GM18868 (cell line): ENCODE data around the gene RNASE7.

Source experiments
- ATAC-seq: cut with Tn5 transposase; IDR thresholded peaks from one replicate; pipeline ENCODE4 v1.9.1; 2021; ENCODE audit warnings: mild to moderate bottlenecking, moderate library complexity; ENCODE audit not compliant: unreplicated experiment

RNASE7 gene

GRCh38 chr14:21042918-21043317 lies 756 bp downstream of the RNASE7 start:
- ATAC-seq: no peak

GRCh38 chr14:21043387-21043973 lies 1.3 kb downstream of the RNASE7 start:
- ATAC-seq: no peak

GRCh38 chr14:21043974-21044618 lies 1.9 kb downstream of the RNASE7 start:
- ATAC-seq: no peak

GRCh38 chr14:21047378-21047781 lies 5.2 kb downstream of the RNASE7 start:
- no peak for ATAC-seq

- no peak for ATAC-seq
These were observed 6.5 kb downstream of the RNASE7 start for GRCh38 chr14:21048638-21049037.

- ATAC-seq: no peak
These were observed 7.1 kb downstream of the RNASE7 start for GRCh38 chr14:21049271-21049673.

- ATAC-seq: no peak
These were observed 8.4 kb downstream of the RNASE7 start for GRCh38 chr14:21050597-21050996.

- ATAC-seq: no peak
These were observed 11.3 kb downstream of the RNASE7 start for GRCh38 chr14:21053184-21054122.

- no peak for ATAC-seq
These were observed 12.1 kb downstream of the RNASE7 start for GRCh38 chr14:21054123-21054767.

- no peak for ATAC-seq
These were observed 12.6 kb downstream of the RNASE7 start for GRCh38 chr14:21054768-21055145.

- no peak for ATAC-seq
These were observed 13.4 kb downstream of the RNASE7 start for GRCh38 chr14:21055432-21056117.

- no peak for ATAC-seq
These were observed 14.5 kb downstream of the RNASE7 start for GRCh38 chr14:21056520-21057163.

GRCh38 chr14:21057803-21058675 lies 15.9 kb downstream of the RNASE7 start, which contains the start of gene RNASE8:
TSS of gene RNASE8 (plus strand) at chr14:21057822. CDS start at chr14:21057893, 71 bp downstream.
- ATAC-seq: no peak

GRCh38 chr14:21058903-21059302 lies 16.7 kb downstream of the RNASE7 start:
- no peak for ATAC-seq

- no peak for ATAC-seq
These were observed 17.9 kb downstream of the RNASE7 start for GRCh38 chr14:21059842-21060613.

- no peak for ATAC-seq
These were observed 18.6 kb downstream of the RNASE7 start for GRCh38 chr14:21060614-21061346.

- ATAC-seq: no peak
These were observed 19.1 kb downstream of the RNASE7 start for GRCh38 chr14:21061347-21061668.

- ATAC-seq: no peak
These were observed 21.3 kb downstream of the RNASE7 start for GRCh38 chr14:21063479-21063878.
